HL-60 (cell line): ENCODE measurements around the gene PLD5.
"Not testable (repeated sequence)": the region's sequence is repeated elsewhere in the genome, so short reads cannot be mapped to it uniquely, and the experiment has no call there.

Experiments used
- DNase-seq, 2 experiments: peaks; one replicate each; pipeline ENCODE4 v3.0.0-alpha.2; 2010 to 2020; ENCODE audit warnings: low read depth in 1 of 2, low spot score in 1 of 2
- H3K27ac ChIP-seq: fragments of 250-450 bp; sonication (Bioruptor Pico); replicated peaks from 2 replicates; pipeline ENCODE4 v1.5.1; 2020; ENCODE audit warnings: mild to moderate bottlenecking, moderate library complexity
- H3K27me3 ChIP-seq: fragments of 250-450 bp; sonication (Bioruptor Pico); 2 replicates; pipeline ENCODE4 v1.5.1; 2021; ENCODE audit warnings: mild to moderate bottlenecking, moderate library complexity; ENCODE audit not compliant: insufficient read depth, poor library complexity, severe bottlenecking
- H3K4me3 ChIP-seq: replicated peaks from 2 replicates; pipeline ENCODE4 v1.5.1; 2011; ENCODE audit warnings: mild to moderate bottlenecking, control low read depth, low read length; ENCODE audit not compliant: insufficient read depth
- CTCF ChIP-seq: IDR thresholded peaks from one replicate; pipeline ENCODE4 v1.5.1; 2011; ENCODE audit warnings: low read length, control low read depth, inconsistent platforms; ENCODE audit not compliant: insufficient read depth
- GABPA ChIP-seq: IDR thresholded peaks from 2 replicates; pipeline ENCODE4 v1.6.1; 2012; ENCODE audit warnings: low read depth
- POLR2AphosphoS5 ChIP-seq: IDR thresholded peaks from 2 replicates; pipeline ENCODE4 v1.6.1; 2012; ENCODE audit warnings: low read depth
- REST ChIP-seq: IDR thresholded peaks from 2 replicates; pipeline ENCODE4 v1.6.1; 2012; ENCODE audit warnings: low read depth; ENCODE audit not compliant: insufficient replicate concordance
- SPI1 ChIP-seq: IDR thresholded peaks from 2 replicates; pipeline ENCODE4 v1.6.1; 2012; ENCODE audit warnings: low read depth, mild to moderate bottlenecking, borderline replicate concordance

Gene PLD5

GRCh38 chr1:242468784-242469183 lies 55.7 kb downstream of the PLD5 start:
- Histone ChIP-seq H3K27me3 (no peaks in the 10 kb centered on the region), H3K4me3 (no peak overlapping the region), H3K27ac (no peak overlapping the region)
- DNase-seq = no peak
- no peak for TF ChIP-seq SPI1
- TF ChIP-seq CTCF = no peak
- no peak for TF ChIP-seq REST
- TF ChIP-seq POLR2AphosphoS5 = no peak
- no peak for TF ChIP-seq GABPA

GRCh38 chr1:242467556-242468145 lies 56.8 kb downstream of the PLD5 start:
- no peaks in the 10 kb centered on the region for H3K27me3 ChIP-seq
- no peak for TF ChIP-seq SPI1
- TF ChIP-seq GABPA = no peak
- no peak for TF ChIP-seq POLR2AphosphoS5
- no peak for TF ChIP-seq REST
- no peak for TF ChIP-seq CTCF
- no peak overlapping the region for H3K4me3 ChIP-seq
- DNase-seq = peak; percentile 8 to 10
- H3K27ac ChIP-seq = no peak overlapping the region

- no peaks in the 10 kb centered on the region for H3K27me3 ChIP-seq
- H3K4me3 ChIP-seq = no peak overlapping the region
- H3K27ac ChIP-seq = no peak overlapping the region
- no peak for DNase-seq
- TF ChIP-seq SPI1 = no peak
- TF ChIP-seq GABPA = no peak
- no peak for TF ChIP-seq POLR2AphosphoS5
- TF ChIP-seq REST = no peak
- no peak for TF ChIP-seq CTCF
Measured at GRCh38 chr1:242462867-242463266, 61.6 kb downstream of the PLD5 start.

- not testable (repeated sequence) for DNase-seq, H3K4me3 ChIP-seq, H3K27me3 ChIP-seq, H3K27ac ChIP-seq
Measured at GRCh38 chr1:242459740-242460139, 64.8 kb downstream of the PLD5 start.
